ENCODE measurements around the gene IZUMO3.

Gene IZUMO3

DNA sequence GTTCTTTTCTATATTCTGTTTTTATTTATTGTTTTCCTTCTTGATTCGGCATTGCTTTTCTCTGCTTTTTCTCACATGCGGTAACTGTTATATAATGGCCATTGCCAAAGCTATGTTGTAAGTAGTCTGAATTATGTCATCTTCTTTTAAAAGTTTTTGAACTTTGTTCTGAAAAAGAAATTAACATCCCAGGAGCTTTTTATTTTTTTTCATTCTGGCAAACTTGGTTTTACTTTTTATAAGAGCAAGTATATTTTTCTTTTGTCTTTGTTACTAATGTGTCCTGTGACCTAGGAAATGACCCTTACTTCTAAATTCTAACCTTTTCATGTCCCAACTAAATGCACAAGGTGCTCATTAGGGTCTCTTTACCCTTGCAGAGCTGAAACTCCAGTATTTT is 26.7 kb upstream of the IZUMO3 start:
- Mint-ChIP-seq H3K27ac (no peak overlapping the region), H3K36me3 (ENCODE audit: low read depth) (no peaks in the 10 kb centered on the region), H3K4me1 (peaks cover 8% of the 10 kb centered on the region), H3K4me3 (no peak overlapping the region), H3K27me3 (ENCODE audit: low read depth) (no peaks in the 10 kb centered on the region), H3K9me3 (no peaks in the 10 kb centered on the region)
- TF ChIP-seq, protein P1, sequence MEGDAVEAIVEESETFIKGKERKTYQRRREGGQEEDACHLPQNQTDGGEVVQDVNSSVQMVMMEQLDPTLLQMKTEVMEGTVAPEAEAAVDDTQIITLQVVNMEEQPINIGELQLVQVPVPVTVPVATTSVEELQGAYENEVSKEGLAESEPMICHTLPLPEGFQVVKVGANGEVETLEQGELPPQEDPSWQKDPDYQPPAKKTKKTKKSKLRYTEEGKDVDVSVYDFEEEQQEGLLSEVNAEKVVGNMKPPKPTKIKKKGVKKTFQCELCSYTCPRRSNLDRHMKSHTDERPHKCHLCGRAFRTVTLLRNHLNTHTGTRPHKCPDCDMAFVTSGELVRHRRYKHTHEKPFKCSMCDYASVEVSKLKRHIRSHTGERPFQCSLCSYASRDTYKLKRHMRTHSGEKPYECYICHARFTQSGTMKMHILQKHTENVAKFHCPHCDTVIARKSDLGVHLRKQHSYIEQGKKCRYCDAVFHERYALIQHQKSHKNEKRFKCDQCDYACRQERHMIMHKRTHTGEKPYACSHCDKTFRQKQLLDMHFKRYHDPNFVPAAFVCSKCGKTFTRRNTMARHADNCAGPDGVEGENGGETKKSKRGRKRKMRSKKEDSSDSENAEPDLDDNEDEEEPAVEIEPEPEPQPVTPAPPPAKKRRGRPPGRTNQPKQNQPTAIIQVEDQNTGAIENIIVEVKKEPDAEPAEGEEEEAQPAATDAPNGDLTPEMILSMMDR (IDR thresholded peaks at IDR 0.05; ENCODE audit: unreplicated experiment in 3 of 3), result no peak

DNA sequence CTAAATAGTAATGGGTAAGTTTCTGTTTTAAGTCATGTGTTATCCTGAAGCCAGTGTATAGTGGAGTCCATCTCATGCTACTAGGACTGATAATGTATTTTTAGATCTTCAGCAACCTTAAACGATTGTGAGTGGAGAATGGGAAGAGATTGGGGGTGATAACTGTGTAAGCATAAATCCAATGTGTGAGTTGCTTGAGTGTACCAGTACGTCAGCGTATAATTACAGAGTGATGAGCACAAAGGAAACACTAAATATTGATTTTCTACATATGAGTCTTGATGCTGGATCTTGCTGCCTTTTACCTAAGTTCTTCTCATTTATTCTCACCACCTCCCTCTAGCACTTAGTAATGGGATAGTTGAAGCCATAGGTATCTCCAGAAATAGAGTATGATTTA is 16.3 kb upstream of the IZUMO3 start:
- no peaks in the 10 kb centered on the region for H3K4me1 Mint-ChIP-seq
- no peak overlapping the region for H3K4me3 Mint-ChIP-seq
- no peak overlapping the region for H3K27ac Mint-ChIP-seq
- no peaks in the 10 kb centered on the region for H3K9me3 Mint-ChIP-seq
- H3K27me3 Mint-ChIP-seq (ENCODE audit: low read depth), result no peaks in the 10 kb centered on the region
- TF ChIP-seq, protein P1 (IDR thresholded peaks at IDR 0.05; ENCODE audit: unreplicated experiment in 3 of 3), result no peak
- no peaks in the 10 kb centered on the region for H3K36me3 Mint-ChIP-seq (ENCODE audit: low read depth)

DNA sequence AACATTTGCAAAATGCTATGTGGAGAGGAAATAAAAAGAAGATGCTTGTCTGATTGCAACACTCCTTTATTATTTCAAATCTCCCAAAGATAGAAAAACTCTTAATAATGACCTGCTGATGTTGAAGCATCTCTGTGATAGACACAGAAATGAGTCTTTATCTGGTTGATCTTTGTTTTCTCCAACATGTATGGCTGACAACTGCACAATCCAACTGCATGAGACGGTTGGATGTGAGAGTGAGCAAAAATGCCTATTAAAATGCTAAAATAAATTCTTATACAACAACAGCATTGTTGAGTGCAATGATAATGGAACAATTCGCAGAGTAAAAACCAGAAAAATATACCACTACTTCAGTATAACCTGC is 7.5 kb upstream of the IZUMO3 start:
- TF ChIP-seq, protein P1 (IDR thresholded peaks at IDR 0.05; ENCODE audit: unreplicated experiment in 3 of 3), result no peak
- Mint-ChIP-seq H3K27ac (peak overlapping the region; percentile 47 to 80 (median 70)), H3K4me3 (no peak overlapping the region), H3K27me3 (ENCODE audit: low read depth) (no peaks in the 10 kb centered on the region), H3K36me3 (ENCODE audit: low read depth) (no peaks in the 10 kb centered on the region), H3K4me1 (peaks cover 8% of the 10 kb centered on the region), H3K9me3 (no peaks in the 10 kb centered on the region)

DNA sequence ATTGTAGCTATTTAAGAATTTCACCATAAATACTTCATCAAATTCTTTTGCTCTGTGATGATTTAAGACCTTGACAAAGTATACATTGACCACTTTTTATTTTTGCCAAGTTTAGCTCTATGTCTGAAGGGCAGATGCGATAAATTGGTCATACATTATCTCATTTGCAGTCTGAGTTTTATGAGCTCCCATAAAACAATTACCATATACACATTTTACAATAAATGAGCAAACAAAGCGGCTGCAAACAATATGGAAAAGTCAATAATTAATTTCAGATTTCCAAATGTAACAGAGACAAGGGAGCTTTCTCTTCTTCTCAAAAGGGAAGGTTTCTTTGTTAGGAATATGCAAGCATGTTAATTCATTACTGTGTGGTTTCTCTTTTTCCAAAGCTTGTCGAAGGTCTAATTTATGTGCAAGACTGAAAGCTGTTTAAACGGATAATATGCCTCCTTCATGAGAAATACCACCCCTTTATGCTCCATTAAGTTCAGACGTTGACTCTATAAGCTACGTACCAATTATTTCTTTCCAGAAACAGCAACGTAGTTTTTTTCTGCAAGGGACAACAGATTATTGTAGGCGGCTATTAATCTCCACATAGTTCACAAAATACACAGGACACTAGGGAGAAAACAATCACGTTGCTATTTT is 7.0 kb upstream of the IZUMO3 start:
- H3K4me1 Mint-ChIP-seq, result peaks cover 8% of the 10 kb centered on the region
- no peaks in the 10 kb centered on the region for H3K27me3 Mint-ChIP-seq (ENCODE audit: low read depth)

DNA sequence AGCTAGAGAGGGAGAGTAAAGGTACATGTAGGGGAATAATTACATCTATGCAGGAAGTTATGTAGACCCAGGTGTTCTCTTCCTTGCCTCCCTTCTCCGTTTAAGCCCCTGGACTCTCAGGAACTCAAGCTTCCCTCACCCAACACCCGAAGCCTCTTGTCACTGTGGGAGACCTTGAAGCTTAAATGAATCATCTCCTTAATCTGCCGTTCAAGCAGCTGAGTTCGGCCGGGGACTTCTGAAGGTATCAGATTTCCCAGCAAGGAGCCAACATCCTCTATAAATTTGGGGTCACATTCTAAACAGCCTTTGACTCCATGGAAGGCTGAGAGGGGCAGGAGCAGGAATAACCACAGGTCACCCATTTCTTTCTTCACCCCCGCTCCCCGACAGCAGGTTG is 412 bp downstream of the IZUMO3 start:
- no peaks in the 10 kb centered on the region for H3K9me3 Mint-ChIP-seq
- peak overlapping the region in 1 of 3 experiments; percentile 27 for H3K27ac Mint-ChIP-seq
- H3K27me3 Mint-ChIP-seq (ENCODE audit: low read depth), result no peaks in the 10 kb centered on the region

More for the DNA sequence above, 7.0 kb upstream of the IZUMO3 start:
- TF ChIP-seq, protein P1 (IDR thresholded peaks at IDR 0.05; ENCODE audit: unreplicated experiment in 3 of 3), result no peak
- Mint-ChIP-seq H3K9me3 (no peaks in the 10 kb centered on the region), H3K4me3 (peak overlapping the region in 1 of 3 experiments; percentile 54), H3K36me3 (ENCODE audit: low read depth) (no peaks in the 10 kb centered on the region), H3K27ac (peak overlapping the region; percentile 47 to 80 (median 70))

More for the DNA sequence above, 412 bp downstream of the IZUMO3 start:
- Mint-ChIP-seq H3K4me3 (no peak overlapping the region), H3K4me1 (peaks cover 10% of the 10 kb centered on the region), H3K36me3 (ENCODE audit: low read depth) (no peaks in the 10 kb centered on the region)
- TF ChIP-seq, protein P1 (IDR thresholded peaks at IDR 0.05; ENCODE audit: unreplicated experiment in 3 of 3), result no peak
